Measurements from ENCODE around the gene SPATS2. TPM values are rescaled to one million over a fixed set of nuclear protein-coding genes. Genes with fewer than 3 reads are reported as not detected.
"Not testable (repeated sequence)": the region's sequence is repeated elsewhere in the genome, so short reads cannot be mapped to it uniquely, and the experiment has no call there.

SPATS2 gene
- polyA plus RNA-seq, 2 donors: 4.8 to 5.3 TPM

DNA sequence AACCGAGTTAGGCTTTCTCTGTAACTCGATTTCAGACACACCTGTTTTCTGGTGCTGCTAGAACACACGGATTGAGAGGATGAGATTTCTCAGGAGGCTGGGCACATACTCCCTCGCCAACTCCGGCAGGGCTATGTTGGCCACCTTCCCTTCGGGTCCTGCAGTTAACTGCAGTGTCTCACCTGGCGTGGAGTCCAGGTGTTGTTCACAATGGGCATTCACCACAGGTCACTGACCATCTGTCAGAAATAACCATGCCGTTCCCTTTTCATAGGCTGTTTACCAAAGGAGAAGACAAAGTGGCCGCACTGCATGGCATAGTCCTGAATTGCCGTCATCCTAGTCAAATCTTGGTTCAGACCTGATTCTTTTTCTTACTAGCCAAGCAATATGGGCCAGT, 166.1 kb downstream of the SPATS2 start:
- 74 to 91% methylated on average over 10 of the region's 10 CpGs for WGBS, 2 donors
- H3K27me3 ChIP-seq (ENCODE audit: control insufficient read depth in 1 of 2, insufficient read depth in 2 of 2, low read length in 2 of 2): no peaks in the 10 kb centered on the region
- no peak overlapping the region for H3K4me3 ChIP-seq (ENCODE audit: low read depth in 1 of 2, low read length in 2 of 2)
- H3K27ac ChIP-seq (ENCODE audit: low read depth in 2 of 2, low read length in 1 of 2): no peak overlapping the region
- H3K4me1 ChIP-seq (ENCODE audit: control insufficient read depth in 2 of 2, insufficient read depth in 2 of 2, low read length in 1 of 2): peaks cover under 1 to 8% of the 10 kb centered on the region in 2 donors
- H3K36me3 ChIP-seq (ENCODE audit: control insufficient read depth in 2 of 2, insufficient read depth in 2 of 2, low read length in 1 of 2): no peaks in the 10 kb centered on the region
- no peaks in the 10 kb centered on the region for H3K9me3 ChIP-seq (ENCODE audit: control insufficient read depth in 2 of 2, insufficient read depth in 1 of 2, low read depth in 1 of 2, low read length in 1 of 2)

DNA sequence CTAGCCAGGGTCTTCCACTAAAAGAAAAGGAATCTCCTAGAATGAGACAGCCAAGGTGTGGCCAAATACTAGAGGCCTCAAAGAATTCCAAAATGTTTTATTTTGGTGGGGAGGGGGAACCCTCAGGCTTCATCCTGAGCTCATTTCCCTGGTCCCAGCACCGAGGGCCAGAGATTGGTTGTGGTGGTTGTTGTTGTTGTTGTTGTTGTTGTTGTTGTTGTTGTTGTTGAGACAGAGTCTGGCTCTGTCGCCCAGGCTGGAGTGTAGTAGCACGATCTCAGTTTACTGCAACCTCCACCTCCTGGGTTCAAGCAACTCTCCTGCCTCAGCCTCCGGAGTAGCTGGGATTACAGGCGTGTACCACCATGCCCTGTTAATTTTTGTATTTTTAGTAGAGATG, 166.9 kb downstream of the SPATS2 start:
- not testable (repeated sequence) for H3K27me3 ChIP-seq (ENCODE audit: control insufficient read depth in 1 of 2, insufficient read depth in 2 of 2, low read length in 2 of 2); H3K4me1 ChIP-seq (ENCODE audit: control insufficient read depth in 2 of 2, insufficient read depth in 2 of 2, low read length in 1 of 2); H3K4me3 ChIP-seq (ENCODE audit: low read depth in 1 of 2, low read length in 2 of 2); H3K27ac ChIP-seq (ENCODE audit: low read depth in 2 of 2, low read length in 1 of 2); H3K9me3 ChIP-seq (ENCODE audit: control insufficient read depth in 2 of 2, insufficient read depth in 1 of 2, low read depth in 1 of 2, low read length in 1 of 2); H3K36me3 ChIP-seq (ENCODE audit: control insufficient read depth in 2 of 2, insufficient read depth in 2 of 2, low read length in 1 of 2)
- WGBS, 2 donors: 86 to 95% methylated on average over 5 of the region's 5 CpGs

DNA sequence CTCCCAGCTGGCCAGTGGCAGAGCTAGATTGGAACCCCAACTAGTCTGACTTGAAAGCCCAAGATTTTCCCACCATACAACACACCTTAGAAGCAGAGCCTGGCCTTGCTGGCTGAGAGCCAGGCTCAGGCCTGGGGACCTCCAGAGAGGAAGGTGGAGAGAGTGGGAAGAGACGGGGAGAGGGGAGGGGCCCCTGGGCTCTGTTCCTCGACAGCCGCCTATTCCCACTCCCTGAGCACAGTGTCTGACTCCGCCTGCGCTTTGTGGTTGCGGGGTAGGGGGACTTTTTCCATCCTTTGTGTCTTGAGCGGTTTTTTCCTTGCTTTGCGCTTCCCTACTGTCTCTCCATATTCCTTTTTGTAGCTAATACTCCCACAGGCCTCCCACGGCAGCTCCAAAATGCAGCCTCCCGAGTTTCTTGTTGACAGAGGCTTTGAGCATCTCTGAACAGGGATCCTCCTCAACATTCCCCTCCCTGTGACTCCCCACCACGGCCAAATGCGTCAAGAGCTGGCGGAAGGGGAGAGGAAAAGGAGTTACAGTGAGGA, 167.5 kb downstream of the SPATS2 start:
- H3K27ac ChIP-seq (ENCODE audit: low read depth in 2 of 2, low read length in 1 of 2): no peak overlapping the region
- H3K9me3 ChIP-seq (ENCODE audit: control insufficient read depth in 2 of 2, insufficient read depth in 1 of 2, low read depth in 1 of 2, low read length in 1 of 2): no peaks in the 10 kb centered on the region
- H3K4me3 ChIP-seq (ENCODE audit: low read depth in 1 of 2, low read length in 2 of 2): no peak overlapping the region
- peaks cover 0 to 5% of the 10 kb centered on the region in 2 donors for H3K27me3 ChIP-seq (ENCODE audit: control insufficient read depth in 1 of 2, insufficient read depth in 2 of 2, low read length in 2 of 2)
- WGBS, 2 donors: 79 to 81% methylated on average over 10 to 13 of the region's 13 CpGs
- H3K4me1 ChIP-seq (ENCODE audit: control insufficient read depth in 2 of 2, insufficient read depth in 2 of 2, low read length in 1 of 2): peaks cover 3 to 9% of the 10 kb centered on the region in 2 donors
- H3K36me3 ChIP-seq (ENCODE audit: control insufficient read depth in 2 of 2, insufficient read depth in 2 of 2, low read length in 1 of 2): no peaks in the 10 kb centered on the region

DNA sequence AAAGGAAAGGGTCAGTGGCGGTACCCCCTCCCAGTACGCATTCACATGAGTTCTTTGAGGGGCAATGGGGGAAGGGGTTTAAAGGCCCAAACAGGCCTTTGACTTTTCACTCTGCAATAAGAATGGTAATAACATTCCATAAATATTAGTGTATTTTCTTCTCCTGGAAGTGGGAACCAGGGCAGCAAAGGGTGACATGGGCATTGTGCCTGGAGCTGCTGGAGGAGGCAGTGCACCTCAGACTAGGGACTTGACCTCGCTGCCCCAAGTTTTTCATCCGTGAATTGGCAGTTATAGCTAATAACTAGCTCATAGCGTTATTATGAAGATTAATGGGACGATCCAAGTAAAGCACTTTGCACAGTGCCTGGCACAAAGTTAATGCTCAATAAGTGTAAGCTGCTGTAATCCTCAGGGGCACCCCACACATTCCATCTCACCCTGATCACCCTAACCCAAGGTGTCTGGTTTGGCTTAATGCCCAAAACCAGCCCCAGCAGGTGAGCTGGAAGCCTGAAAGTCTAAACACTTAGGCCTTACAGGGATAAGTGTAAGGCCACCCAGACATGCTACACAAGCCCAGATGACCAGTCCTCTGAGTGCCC, 168.8 kb downstream of the SPATS2 start:
- WGBS, 2 donors: 75 to 78% methylated on average over 6 of the region's 6 CpGs
- no peak overlapping the region for H3K27ac ChIP-seq (ENCODE audit: low read depth in 2 of 2, low read length in 1 of 2)
- peaks cover 0 to 5% of the 10 kb centered on the region in 2 donors for H3K27me3 ChIP-seq (ENCODE audit: control insufficient read depth in 1 of 2, insufficient read depth in 2 of 2, low read length in 2 of 2)
- H3K36me3 ChIP-seq (ENCODE audit: control insufficient read depth in 2 of 2, insufficient read depth in 2 of 2, low read length in 1 of 2): no peaks in the 10 kb centered on the region
- peaks cover 3 to 9% of the 10 kb centered on the region in 2 donors for H3K4me1 ChIP-seq (ENCODE audit: control insufficient read depth in 2 of 2, insufficient read depth in 2 of 2, low read length in 1 of 2)
- H3K9me3 ChIP-seq (ENCODE audit: control insufficient read depth in 2 of 2, insufficient read depth in 1 of 2, low read depth in 1 of 2, low read length in 1 of 2): no peaks in the 10 kb centered on the region
- H3K4me3 ChIP-seq (ENCODE audit: low read depth in 1 of 2, low read length in 2 of 2): no peak overlapping the region

DNA sequence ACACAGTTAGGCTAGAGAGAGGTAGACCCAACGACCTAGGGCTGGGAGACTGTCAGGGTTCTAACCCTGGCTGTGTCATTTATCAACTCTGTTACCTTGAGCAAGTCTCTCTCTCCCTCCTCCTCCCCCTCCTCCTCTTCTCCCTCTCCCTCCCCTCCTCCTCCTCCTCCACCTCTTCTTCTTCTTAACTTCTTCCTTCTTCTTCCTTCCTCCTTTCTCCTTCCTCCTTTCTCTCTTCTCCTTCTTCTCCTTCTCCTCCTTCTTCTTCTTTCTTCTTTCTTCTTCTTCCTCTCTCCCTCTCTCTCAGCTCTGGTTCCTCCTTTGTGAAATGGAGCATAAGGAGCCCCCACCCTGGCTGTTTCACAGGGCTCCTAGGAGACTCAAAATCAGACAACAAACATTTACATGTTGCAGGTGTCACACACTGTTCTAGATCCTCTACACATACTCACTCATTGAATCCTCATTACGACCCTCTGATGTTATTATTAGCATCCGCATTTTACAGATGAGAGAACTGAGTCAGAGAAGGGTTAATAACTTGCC, 169.3 kb downstream of the SPATS2 start:
- no peaks in the 10 kb centered on the region for H3K9me3 ChIP-seq (ENCODE audit: control insufficient read depth in 2 of 2, insufficient read depth in 1 of 2, low read depth in 1 of 2, low read length in 1 of 2)
- peaks cover 0 to 5% of the 10 kb centered on the region in 2 donors for H3K27me3 ChIP-seq (ENCODE audit: control insufficient read depth in 1 of 2, insufficient read depth in 2 of 2, low read length in 2 of 2)
- H3K4me3 ChIP-seq (ENCODE audit: low read depth in 1 of 2, low read length in 2 of 2): no peak overlapping the region
- peaks cover 3 to 9% of the 10 kb centered on the region in 2 donors for H3K4me1 ChIP-seq (ENCODE audit: control insufficient read depth in 2 of 2, insufficient read depth in 2 of 2, low read length in 1 of 2)
- no peaks in the 10 kb centered on the region for H3K36me3 ChIP-seq (ENCODE audit: control insufficient read depth in 2 of 2, insufficient read depth in 2 of 2, low read length in 1 of 2)
- no peak overlapping the region for H3K27ac ChIP-seq (ENCODE audit: low read depth in 2 of 2, low read length in 1 of 2)
- WGBS, 2 donors: 46 to 68% methylated on average over 3 of the region's 3 CpGs

DNA sequence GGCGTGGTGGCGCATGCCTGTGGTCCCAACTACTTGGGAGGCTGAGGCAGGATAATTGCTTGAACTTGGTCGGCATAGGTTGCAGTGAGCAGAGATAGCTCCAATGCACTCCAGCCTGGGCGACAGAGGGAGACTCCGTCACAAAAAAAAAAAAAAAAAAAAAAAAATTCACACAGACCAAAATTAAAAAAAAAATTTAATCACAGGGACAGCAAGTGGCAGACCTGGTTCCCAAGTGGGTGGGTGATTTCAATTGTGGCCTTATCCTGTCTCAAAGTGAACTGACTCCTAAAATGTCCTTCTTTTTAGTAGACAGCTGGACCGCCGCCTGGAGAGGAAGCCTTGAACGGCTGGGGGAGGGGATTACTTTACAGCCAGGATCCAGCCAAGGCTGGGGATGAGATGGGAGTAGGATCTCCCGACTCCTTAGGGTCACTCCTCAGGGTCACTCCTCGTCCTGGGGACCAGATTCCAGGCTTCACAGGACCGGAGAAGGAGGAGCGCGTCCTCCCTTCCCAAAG, 170.0 kb downstream of the SPATS2 start:
- no peaks in the 10 kb centered on the region for H3K36me3 ChIP-seq (ENCODE audit: control insufficient read depth in 2 of 2, insufficient read depth in 2 of 2, low read length in 1 of 2)
- WGBS, 2 donors: 23 to 28% methylated on average over 13 of the region's 13 CpGs
- peaks cover 3 to 9% of the 10 kb centered on the region in 2 donors for H3K4me1 ChIP-seq (ENCODE audit: control insufficient read depth in 2 of 2, insufficient read depth in 2 of 2, low read length in 1 of 2)
- peaks cover 0 to 5% of the 10 kb centered on the region in 2 donors for H3K27me3 ChIP-seq (ENCODE audit: control insufficient read depth in 1 of 2, insufficient read depth in 2 of 2, low read length in 2 of 2)
- peak overlapping the region in 1 of 2 donors; percentile 48 for H3K4me3 ChIP-seq (ENCODE audit: low read depth in 1 of 2, low read length in 2 of 2)
- H3K9me3 ChIP-seq (ENCODE audit: control insufficient read depth in 2 of 2, insufficient read depth in 1 of 2, low read depth in 1 of 2, low read length in 1 of 2): no peaks in the 10 kb centered on the region
- H3K27ac ChIP-seq (ENCODE audit: low read depth in 2 of 2, low read length in 1 of 2): no peak overlapping the region

DNA sequence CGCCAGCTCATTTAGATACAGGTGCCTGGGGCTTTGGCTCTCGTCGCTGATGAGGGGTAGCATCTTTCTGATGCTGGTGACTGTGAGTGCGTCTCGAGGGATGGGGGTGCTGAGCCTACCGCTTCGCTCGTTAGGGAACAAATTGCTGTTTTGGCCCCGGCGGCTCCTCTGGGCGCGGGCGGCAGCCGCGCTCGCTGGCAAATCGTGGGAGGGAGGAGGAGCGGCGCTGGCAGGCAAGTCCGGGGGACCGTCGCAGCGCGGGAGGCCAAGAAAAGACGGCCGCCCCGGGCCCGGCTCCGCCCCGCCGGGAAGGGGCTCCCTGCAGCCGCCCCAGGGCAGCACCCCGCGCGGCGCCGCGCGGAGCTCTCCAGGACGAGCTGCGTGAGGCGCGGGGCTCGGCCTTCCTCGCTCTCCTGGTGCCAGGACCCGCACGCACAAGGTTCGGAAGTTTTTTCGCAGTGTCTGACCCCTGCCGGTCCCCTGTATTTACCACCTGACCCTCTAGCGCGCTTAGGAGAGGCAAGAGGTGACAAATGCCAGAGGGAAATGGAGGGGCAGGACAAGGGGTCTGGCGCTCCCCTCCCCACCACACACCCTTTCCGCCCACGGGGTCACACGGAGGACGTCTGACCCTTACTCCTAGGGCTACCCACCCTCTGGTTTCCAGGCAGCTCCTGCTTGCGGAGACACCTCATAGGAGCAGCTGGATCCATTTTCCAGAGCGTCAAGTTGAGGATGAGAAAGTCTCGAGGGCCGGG, 170.7 kb downstream of the SPATS2 start:
- Histone ChIP-seq H3K27me3 (ENCODE audit: control insufficient read depth in 1 of 2, insufficient read depth in 2 of 2, low read length in 2 of 2) (peaks cover 0 to 5% of the 10 kb centered on the region in 2 donors), H3K36me3 (ENCODE audit: control insufficient read depth in 2 of 2, insufficient read depth in 2 of 2, low read length in 1 of 2) (no peaks in the 10 kb centered on the region), H3K4me1 (ENCODE audit: control insufficient read depth in 2 of 2, insufficient read depth in 2 of 2, low read length in 1 of 2) (peaks cover 3 to 9% of the 10 kb centered on the region in 2 donors), H3K27ac (ENCODE audit: low read depth in 2 of 2, low read length in 1 of 2) (no peak overlapping the region), H3K9me3 (ENCODE audit: control insufficient read depth in 2 of 2, insufficient read depth in 1 of 2, low read depth in 1 of 2, low read length in 1 of 2) (no peaks in the 10 kb centered on the region), H3K4me3 (ENCODE audit: low read depth in 1 of 2, low read length in 2 of 2) (peak overlapping the region; percentile 13 to 48)
- WGBS, 2 donors: 0 to 1% methylated on average over 50 to 61 of the region's 61 CpGs

DNA sequence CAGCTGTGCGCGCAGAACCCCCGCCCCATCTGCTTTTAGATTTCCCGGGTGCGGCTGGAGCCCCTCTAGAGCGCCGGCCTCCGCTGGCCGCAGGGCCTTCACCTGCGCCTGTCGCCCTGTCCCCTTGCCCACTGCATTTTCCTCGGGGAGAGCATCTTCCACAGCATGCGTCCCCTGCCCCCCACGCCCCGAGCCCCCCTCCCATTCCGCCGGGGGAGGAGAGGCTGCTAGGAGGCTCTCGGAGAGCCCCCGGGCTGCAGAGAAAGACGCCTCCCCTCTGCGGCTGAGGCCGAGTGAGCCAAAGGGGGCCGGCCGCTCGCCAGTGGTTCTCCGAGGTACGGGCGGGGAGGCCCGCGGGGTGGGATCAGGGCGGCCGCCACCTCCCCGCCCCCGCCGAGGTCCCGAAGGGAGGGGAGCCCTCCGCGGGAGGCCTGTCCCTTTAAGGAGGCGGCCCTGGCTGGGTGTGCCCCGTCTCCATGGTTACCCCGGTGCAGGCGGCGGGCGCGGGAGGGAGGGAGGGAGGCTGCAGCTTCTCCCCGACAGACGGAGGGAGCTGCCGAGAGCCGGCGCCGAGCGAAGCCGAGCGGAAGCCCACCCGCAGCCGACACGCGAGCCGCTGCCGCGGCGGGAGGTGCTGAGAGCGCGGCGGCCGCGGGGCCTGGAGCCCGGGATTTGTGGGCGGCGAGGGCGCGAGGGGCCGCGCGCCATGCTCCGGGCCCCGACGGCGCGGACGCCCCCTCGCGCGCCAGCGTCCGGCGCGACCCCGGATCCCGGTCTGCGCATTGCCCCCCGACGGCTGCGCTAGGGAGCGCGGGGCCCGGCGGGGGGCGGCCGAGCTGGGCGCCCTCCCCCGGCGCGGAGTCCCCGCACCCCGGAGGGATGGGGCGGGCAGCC, 171.5 kb downstream of the SPATS2 start, which contains the start of gene KCNH3:
KCNH3 (plus strand) TSS at position 521 of the 894 bp plus-strand sequence. CDS start 387 bp downstream, outside the sequence.
- Histone ChIP-seq H3K4me1 (ENCODE audit: control insufficient read depth in 2 of 2, insufficient read depth in 2 of 2, low read length in 1 of 2) (peaks cover 3 to 11% of the 10 kb centered on the region in 2 donors), H3K27ac (ENCODE audit: low read depth in 2 of 2, low read length in 1 of 2) (no peak within 1 kb of the TSS), H3K4me3 (ENCODE audit: low read depth in 1 of 2, low read length in 2 of 2) (peak within 1 kb of the TSS; percentile 26 to 48), H3K36me3 (ENCODE audit: control insufficient read depth in 2 of 2, insufficient read depth in 2 of 2, low read length in 1 of 2) (no peaks in the 10 kb centered on the region), H3K27me3 (ENCODE audit: control insufficient read depth in 1 of 2, insufficient read depth in 2 of 2, low read length in 2 of 2) (peaks cover 0 to 5% of the 10 kb centered on the region in 2 donors), H3K9me3 (ENCODE audit: control insufficient read depth in 2 of 2, insufficient read depth in 1 of 2, low read depth in 1 of 2, low read length in 1 of 2) (no peaks in the 10 kb centered on the region)
- 0 to 1% methylated on average over 38 to 107 of the region's 107 CpGs for WGBS, 2 donors
